ENCODE results near the gene SUGCT. TPM values are rescaled to one million over a fixed set of nuclear protein-coding genes. Genes with fewer than 3 reads are reported as not detected.

SUGCT gene
- total and polyA plus RNA-seq, 7 donors, result 2.4 to 7.3 (median 3.2) TPM

DNA sequence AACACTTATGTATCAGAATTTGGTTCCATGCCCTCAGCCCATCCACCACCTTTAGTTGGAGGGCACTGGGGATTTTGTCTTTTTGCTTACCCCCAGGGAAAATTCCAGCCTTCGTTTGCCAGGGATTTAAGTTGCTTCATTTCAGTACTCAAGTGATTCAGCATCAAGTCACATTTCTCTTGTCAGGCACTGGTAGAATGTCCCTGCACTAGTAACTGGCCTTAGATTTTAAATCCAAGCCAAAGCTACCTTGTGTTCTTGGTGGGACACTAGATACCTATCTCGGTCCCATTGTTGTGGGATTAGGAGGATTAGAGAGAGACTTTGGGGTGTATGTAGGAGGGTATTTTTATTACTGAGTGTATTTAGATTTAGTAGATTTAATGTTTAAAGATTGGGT is 613.1 kb downstream of the SUGCT start:
- TF ChIP-seq, protein P1, sequence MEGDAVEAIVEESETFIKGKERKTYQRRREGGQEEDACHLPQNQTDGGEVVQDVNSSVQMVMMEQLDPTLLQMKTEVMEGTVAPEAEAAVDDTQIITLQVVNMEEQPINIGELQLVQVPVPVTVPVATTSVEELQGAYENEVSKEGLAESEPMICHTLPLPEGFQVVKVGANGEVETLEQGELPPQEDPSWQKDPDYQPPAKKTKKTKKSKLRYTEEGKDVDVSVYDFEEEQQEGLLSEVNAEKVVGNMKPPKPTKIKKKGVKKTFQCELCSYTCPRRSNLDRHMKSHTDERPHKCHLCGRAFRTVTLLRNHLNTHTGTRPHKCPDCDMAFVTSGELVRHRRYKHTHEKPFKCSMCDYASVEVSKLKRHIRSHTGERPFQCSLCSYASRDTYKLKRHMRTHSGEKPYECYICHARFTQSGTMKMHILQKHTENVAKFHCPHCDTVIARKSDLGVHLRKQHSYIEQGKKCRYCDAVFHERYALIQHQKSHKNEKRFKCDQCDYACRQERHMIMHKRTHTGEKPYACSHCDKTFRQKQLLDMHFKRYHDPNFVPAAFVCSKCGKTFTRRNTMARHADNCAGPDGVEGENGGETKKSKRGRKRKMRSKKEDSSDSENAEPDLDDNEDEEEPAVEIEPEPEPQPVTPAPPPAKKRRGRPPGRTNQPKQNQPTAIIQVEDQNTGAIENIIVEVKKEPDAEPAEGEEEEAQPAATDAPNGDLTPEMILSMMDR (IDR thresholded peaks at IDR 0.05), result no peak
- Histone ChIP-seq H3K27ac (no peak overlapping the region), H3K4me3 (no peak overlapping the region), H3K4me1 (no peaks in the 10 kb centered on the region), H3K9me3 (no peaks in the 10 kb centered on the region), H3K27me3 (ENCODE audit: insufficient read depth in 3 of 3, low read length in 2 of 3) (no peaks in the 10 kb centered on the region), H3K36me3 (ENCODE audit: insufficient read depth in 1 of 2, low read depth in 1 of 2) (no peaks in the 10 kb centered on the region)
- no peak for DNase-seq
- intact Hi-C loops (cut with DNase I), result no loop called here
- ATAC-seq, result no peak
- 53 to 57% (median 56%) methylated on average over 2 of the region's 2 CpGs for WGBS, 3 donors

DNA sequence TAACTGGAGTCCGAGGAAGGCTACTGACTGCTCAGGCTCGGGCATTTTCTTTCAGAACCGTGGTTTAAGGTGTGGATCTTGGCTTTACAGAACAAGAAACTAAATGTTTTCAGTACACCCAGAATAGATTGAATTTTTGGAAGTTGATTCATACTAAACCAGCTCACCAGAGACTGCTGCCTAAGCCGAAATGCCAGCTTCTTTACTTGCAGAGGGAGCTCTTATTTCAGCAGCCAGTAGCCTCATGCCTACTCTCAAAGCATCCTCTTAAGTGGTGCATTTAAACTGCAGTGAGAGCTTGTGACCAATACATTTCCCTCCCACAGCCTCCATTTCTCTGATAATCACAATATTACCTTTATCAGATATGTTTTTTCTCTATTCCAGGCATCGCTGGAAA is 615.1 kb downstream of the SUGCT start:
- Histone ChIP-seq H3K36me3 (ENCODE audit: insufficient read depth in 1 of 2, low read depth in 1 of 2) (no peaks in the 10 kb centered on the region), H3K9me3 (no peaks in the 10 kb centered on the region), H3K4me1 (no peaks in the 10 kb centered on the region), H3K27ac (no peak overlapping the region), H3K4me3 (no peak overlapping the region), H3K27me3 (ENCODE audit: insufficient read depth in 3 of 3, low read length in 2 of 3) (no peaks in the 10 kb centered on the region)
- intact Hi-C loops (cut with DNase I), result no loop called here
- ATAC-seq, result no peak
- no peak for DNase-seq
- TF ChIP-seq, protein P1 (IDR thresholded peaks at IDR 0.05), result no peak
- 83 to 90% (median 90%) methylated on average over 5 of the region's 5 CpGs for WGBS, 3 donors

DNA sequence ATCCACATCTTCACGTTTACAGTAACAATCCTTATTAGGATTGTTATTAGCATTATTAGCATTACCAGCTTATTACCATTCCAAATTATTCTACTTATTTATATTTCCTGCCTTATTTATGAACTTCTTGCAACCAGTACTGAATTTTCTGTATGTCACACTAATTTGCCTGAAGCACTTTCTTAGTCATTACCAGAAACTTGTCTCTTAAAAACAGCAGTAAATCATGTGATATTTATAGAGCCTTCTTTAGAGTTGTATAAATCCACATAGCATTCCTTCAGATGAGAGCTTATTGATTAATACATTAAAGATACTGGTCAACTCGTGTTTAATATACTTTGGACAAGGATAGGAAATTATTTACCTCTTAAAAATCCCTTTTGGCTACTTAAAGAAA is 618.6 kb downstream of the SUGCT start:
- Histone ChIP-seq H3K27me3 (ENCODE audit: insufficient read depth in 3 of 3, low read length in 2 of 3) (no peaks in the 10 kb centered on the region), H3K9me3 (no peaks in the 10 kb centered on the region), H3K4me1 (no peaks in the 10 kb centered on the region), H3K27ac (no peak overlapping the region), H3K36me3 (ENCODE audit: insufficient read depth in 1 of 2, low read depth in 1 of 2) (no peaks in the 10 kb centered on the region), H3K4me3 (no peak overlapping the region)
- intact Hi-C loops (cut with DNase I), result no loop called here
- no peak for ATAC-seq
- TF ChIP-seq, protein P1 (IDR thresholded peaks at IDR 0.05), result no peak
- 57 to 59% (median 59%) methylated on average over 2 of the region's 2 CpGs for WGBS, 3 donors
- DNase-seq, result no peak

DNA sequence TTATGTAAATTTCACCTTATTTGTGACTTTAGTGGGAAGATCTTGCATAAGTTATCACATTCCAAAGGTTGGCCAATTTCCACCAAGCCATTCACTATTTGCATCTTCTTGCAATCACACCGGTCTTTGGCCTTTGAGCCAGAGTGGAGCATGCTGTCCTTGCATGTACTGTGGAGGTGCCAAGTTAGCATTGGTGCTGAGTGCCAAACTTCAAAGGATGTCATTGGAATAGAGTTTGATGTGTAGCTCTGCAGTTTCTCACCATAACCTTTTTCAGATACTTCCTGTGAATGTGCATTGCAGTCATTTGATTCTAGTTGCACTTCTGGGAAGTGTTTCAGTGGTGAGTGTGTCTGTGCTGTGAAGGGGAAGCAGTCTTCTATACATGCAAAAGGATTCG is 620.6 kb downstream of the SUGCT start:
- Histone ChIP-seq H3K9me3 (no peaks in the 10 kb centered on the region), H3K27ac (no peak overlapping the region), H3K4me1 (no peaks in the 10 kb centered on the region), H3K4me3 (no peak overlapping the region), H3K27me3 (ENCODE audit: insufficient read depth in 3 of 3, low read length in 2 of 3) (no peaks in the 10 kb centered on the region), H3K36me3 (ENCODE audit: insufficient read depth in 1 of 2, low read depth in 1 of 2) (no peaks in the 10 kb centered on the region)
- ATAC-seq, result no peak
- intact Hi-C loops (cut with DNase I), result no loop called here
- DNase-seq, result no peak
- 53 to 71% (median 54%) methylated on average over 2 of the region's 2 CpGs for WGBS, 3 donors
- TF ChIP-seq, protein P1 (IDR thresholded peaks at IDR 0.05), result no peak

DNA sequence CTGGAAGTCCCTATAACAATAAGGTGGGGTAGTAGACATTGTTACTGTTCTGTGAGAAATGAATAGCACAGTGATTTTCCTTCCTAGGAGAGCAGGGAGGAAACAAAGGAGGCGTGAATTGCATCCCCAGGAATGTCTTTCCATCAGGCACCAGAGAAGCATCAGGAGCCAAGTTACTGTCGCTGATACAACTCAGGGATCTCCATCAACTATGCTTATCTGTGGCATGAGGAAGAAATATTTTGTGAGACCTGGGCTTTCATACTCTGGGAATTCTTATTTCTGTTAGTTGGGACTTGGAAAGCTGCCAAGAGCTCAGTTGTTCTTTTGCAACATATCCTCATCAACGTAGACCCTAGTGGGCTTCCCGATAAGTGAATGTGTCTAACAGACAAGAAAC is 622.3 kb downstream of the SUGCT start:
- H3K9me3 ChIP-seq, result no peaks in the 10 kb centered on the region
- intact Hi-C loops (cut with DNase I), result no loop called here
- H3K4me1 ChIP-seq, result no peaks in the 10 kb centered on the region
- no peaks in the 10 kb centered on the region for H3K27me3 ChIP-seq (ENCODE audit: insufficient read depth in 3 of 3, low read length in 2 of 3)
- 62 to 76% (median 75%) methylated on average over 4 of the region's 4 CpGs for WGBS, 3 donors
- TF ChIP-seq, protein P1 (IDR thresholded peaks at IDR 0.05), result no peak
- H3K27ac ChIP-seq, result no peak overlapping the region
- ATAC-seq, result no peak
- H3K4me3 ChIP-seq, result no peak overlapping the region
- H3K36me3 ChIP-seq (ENCODE audit: insufficient read depth in 1 of 2, low read depth in 1 of 2), result no peaks in the 10 kb centered on the region
- no peak for DNase-seq
